H9 (cell line): ENCODE results near the gene XKRX. TPM values are rescaled to one million over a fixed set of nuclear protein-coding genes. Genes with fewer than 3 reads are reported as not detected.

Experiments used
- DNase-seq: peaks from one replicate; pipeline ENCODE4 v3.0.0-alpha.2; 2017
- H2AFZ ChIP-seq: one replicate; pipeline ENCODE4 v1.6.1; 2013; ENCODE audit warnings: mild to moderate bottlenecking, low read length, control low read depth, moderate library complexity
- H2AK5ac ChIP-seq: 2 replicates; pipeline ENCODE4 v1.6.1; 2013; ENCODE audit warnings: low read length, control low read depth, mixed read lengths; ENCODE audit not compliant: insufficient read length
- H2BK120ac ChIP-seq: one replicate; pipeline ENCODE4 v1.6.1; 2013; ENCODE audit warnings: low read depth, mild to moderate bottlenecking, low read length, control low read depth, inconsistent platforms; ENCODE audit not compliant: poor library complexity, severe bottlenecking
- H2BK12ac ChIP-seq: 2 replicates; pipeline ENCODE4 v1.6.1; 2013; ENCODE audit warnings: low read length, control low read depth, mixed read lengths, low read depth; ENCODE audit not compliant: insufficient read length
- H2BK15ac ChIP-seq: 2 replicates; pipeline ENCODE4 v1.6.1; 2013; ENCODE audit warnings: low read depth, low read length, control low read depth
- H2BK20ac ChIP-seq: one replicate; pipeline ENCODE4 v1.6.1; 2013; ENCODE audit warnings: low read depth, mild to moderate bottlenecking, low read length, control low read depth, inconsistent platforms; ENCODE audit not compliant: poor library complexity, severe bottlenecking
- H2BK5ac ChIP-seq: 2 replicates; pipeline ENCODE4 v1.6.1; 2013; ENCODE audit warnings: low read length, control low read depth, mixed read lengths; ENCODE audit not compliant: insufficient read length
- H3K14ac ChIP-seq: 2 replicates; pipeline ENCODE4 v1.6.1; 2013; ENCODE audit warnings: low read length, control low read depth; ENCODE audit not compliant: insufficient read depth
- H3K18ac ChIP-seq: 2 replicates; pipeline ENCODE4 v1.6.1; 2013; ENCODE audit warnings: low read depth, mild to moderate bottlenecking, mixed read lengths, low read length, control low read depth; ENCODE audit not compliant: insufficient read length
- H3K23ac ChIP-seq: 2 replicates; pipeline ENCODE4 v1.6.1; 2013; ENCODE audit warnings: low read length, control low read depth, mixed read lengths, low read depth; ENCODE audit not compliant: insufficient read length
- H3K23me2 ChIP-seq: 2 replicates; pipeline ENCODE4 v1.6.1; 2013; ENCODE audit warnings: low read depth, mild to moderate bottlenecking, mixed read lengths, low read length, control low read depth; ENCODE audit not compliant: insufficient read length, poor library complexity, severe bottlenecking
- H3K27ac ChIP-seq: 2 replicates; pipeline ENCODE4 v1.5.1; 2013; ENCODE audit warnings: low read length, control low read depth, mixed read lengths, low read depth; ENCODE audit not compliant: insufficient read length
- H3K27me3 ChIP-seq: 2 replicates; pipeline ENCODE4 v1.6.1; 2013; ENCODE audit warnings: low read length, control low read depth, inconsistent platforms; ENCODE audit not compliant: insufficient read depth
- H3K4ac ChIP-seq: 2 replicates; pipeline ENCODE4 v1.6.1; 2013; ENCODE audit warnings: low read depth, mild to moderate bottlenecking, control low read depth, inconsistent platforms, low read length, moderate library complexity
- H3K4me1 ChIP-seq: 2 replicates; pipeline ENCODE4 v1.6.1; 2013; ENCODE audit warnings: low read length, control low read depth, inconsistent platforms; ENCODE audit not compliant: insufficient read depth
- H3K4me2 ChIP-seq: 2 replicates; pipeline ENCODE4 v1.6.1; 2013; ENCODE audit warnings: low read length, control low read depth, mixed read lengths; ENCODE audit not compliant: insufficient read length, insufficient read depth
- H3K56ac ChIP-seq: 2 replicates; pipeline ENCODE4 v1.6.1; 2013; ENCODE audit warnings: low read depth, mild to moderate bottlenecking, mixed read lengths, low read length, control low read depth; ENCODE audit not compliant: insufficient read length
- H3K79me1 ChIP-seq: 2 replicates; pipeline ENCODE4 v1.6.1; 2013; ENCODE audit warnings: low read depth, mild to moderate bottlenecking, moderate library complexity, low read length, control low read depth, inconsistent platforms; ENCODE audit not compliant: insufficient read depth, poor library complexity, severe bottlenecking
- H3K79me2 ChIP-seq: 2 replicates; pipeline ENCODE4 v1.6.1; 2013; ENCODE audit warnings: low read length, control low read depth, inconsistent platforms; ENCODE audit not compliant: insufficient read depth
- H3K9ac ChIP-seq: 2 replicates; pipeline ENCODE4 v1.6.1; 2013; ENCODE audit warnings: low read length, control low read depth, mixed read lengths; ENCODE audit not compliant: insufficient read length; ENCODE audit errors: extremely low read depth
- H3K9me3 ChIP-seq: one replicate; pipeline ENCODE4 v1.6.1; 2013; ENCODE audit warnings: low read depth, low read length, inconsistent platforms; ENCODE audit not compliant: control insufficient read depth
- H3T11ph ChIP-seq: one replicate; pipeline ENCODE4 v1.6.1; 2013; ENCODE audit warnings: mild to moderate bottlenecking, low read length, control low read depth, inconsistent platforms
- H4K20me1 ChIP-seq: one replicate; pipeline ENCODE4 v1.6.1; 2013; ENCODE audit not compliant: control insufficient read depth, insufficient read length, insufficient read depth
- H4K5ac ChIP-seq: 2 replicates; pipeline ENCODE4 v1.6.1; 2013; ENCODE audit warnings: low read depth, mild to moderate bottlenecking, mixed read lengths, low read length, control low read depth; ENCODE audit not compliant: insufficient read length
- H4K8ac ChIP-seq: replicated peaks from 2 replicates; pipeline ENCODE4 v1.6.1; 2013; ENCODE audit warnings: low read length, control low read depth, mixed read lengths, low read depth; ENCODE audit not compliant: insufficient read length
- H4K91ac ChIP-seq: 2 replicates; pipeline ENCODE4 v1.6.1; 2013; ENCODE audit warnings: low read depth, mild to moderate bottlenecking, moderate library complexity, mixed read lengths, low read length, control low read depth; ENCODE audit not compliant: insufficient read length
- H3K27ac Mint-ChIP-seq, 3 experiments: 2 replicates in 2 of 3; 3 replicates in 1 of 3; pipeline ENCODE4 v1.8.0; 2020 to 2021; ENCODE audit warnings: mixed read lengths in 3 of 3, mild to moderate bottlenecking in 1 of 3, moderate library complexity in 1 of 3
- H3K27me3 Mint-ChIP-seq: 2 replicates; pipeline ENCODE4 v1.8.0; 2021; ENCODE audit warnings: low read depth, mild to moderate bottlenecking, moderate library complexity, mixed read lengths
- H3K36me3 Mint-ChIP-seq, 3 experiments: 2 replicates in 2 of 3; 3 replicates in 1 of 3; pipeline ENCODE4 v1.8.0; 2020 to 2021; ENCODE audit warnings: low read depth in 3 of 3, mixed read lengths in 3 of 3; ENCODE audit not compliant: insufficient read depth in 1 of 3
- H3K4me1 Mint-ChIP-seq, 2 experiments: 2 replicates each; pipeline ENCODE4 v1.8.0; 2020; ENCODE audit warnings: mixed read lengths in 2 of 2
- H3K4me3 Mint-ChIP-seq, 2 experiments: 2 replicates in 1 of 2; 3 replicates in 1 of 2; pipeline ENCODE4 v1.8.0; 2020 to 2021; ENCODE audit warnings: mild to moderate bottlenecking in 2 of 2, mixed read lengths in 2 of 2, moderate library complexity in 1 of 2
- H3K9me3 Mint-ChIP-seq, 2 experiments: 2 replicates in 1 of 2; 3 replicates in 1 of 2; pipeline ENCODE4 v1.8.0; 2020; ENCODE audit warnings: mild to moderate bottlenecking in 2 of 2, mixed read lengths in 2 of 2, moderate library complexity in 1 of 2
- CTCF ChIP-seq: fragments of 200-600 bp; sonication (generic); conservative IDR thresholded peaks from 3 replicates; pipeline ENCODE4 v1.8.0; 2021; ENCODE audit warnings: antibody characterized with exemption, mild to moderate bottlenecking
- WGBS: extraction: QIAGEN DNeasy Blood & Tissue Kit; methylation state at CpG from one replicate; pipeline ENCODE4 v1.1.7; 2013; ENCODE audit warnings: missing lambda C conversion rate, low lambda C conversion rate, mixed read lengths; ENCODE audit not compliant: insufficient read length; ENCODE audit errors: extremely low coverage; 5-methylcytosine and 5-hydroxymethylcytosine counted together
- total RNA-seq: library from RNA; stranded (reverse); gene quantifications from 2 replicates; pipeline ENCODE4 v1.2.1, GENCODE V29; 2021

The XKRX gene
- total RNA-seq, 1 experiment from 2014 or later: 0.44 TPM

GRCh38 chrX:100976211-100976610, 47.5 kb upstream of the XKRX start:
- Histone ChIP-seq H2AK5ac (no peak overlapping the region), H3K23me2 (no peaks in the 10 kb centered on the region), H2BK5ac (no peak overlapping the region), H3K23ac (no peak overlapping the region), H2BK15ac (no peak overlapping the region), H3K79me2 (no peaks in the 10 kb centered on the region), H3T11ph (no peak overlapping the region), H4K5ac (no peak overlapping the region), H3K9me3 (peaks cover 33% of the 10 kb centered on the region), H3K14ac (no peak overlapping the region), H3K79me1 (no peaks in the 10 kb centered on the region), H4K20me1 (no peaks in the 10 kb centered on the region), H3K4me1 (no peaks in the 10 kb centered on the region), H3K4ac (no peak overlapping the region), H3K27me3 (no peaks in the 10 kb centered on the region), H2AFZ (no peak overlapping the region), H3K18ac (no peak overlapping the region), H2BK120ac (no peak overlapping the region), H4K8ac (no peak overlapping the region), H3K56ac (no peak overlapping the region), H3K9ac (no peak overlapping the region), H4K91ac (no peak overlapping the region), H2BK12ac (no peak overlapping the region), H2BK20ac (no peak overlapping the region), H3K4me2 (no peak overlapping the region), H3K27ac (no peak overlapping the region)
- peaks cover 64 to 65% of the 10 kb centered on the region in 2 experiments for H3K9me3 Mint-ChIP-seq
- no CpG with 5 or more reads among the region's 1 CpG for WGBS
- H3K36me3 Mint-ChIP-seq: peaks cover 3 to 8% (median 3%) of the 10 kb centered on the region in 3 experiments; a peak in 5 of 7 replicates
- no peak for DNase-seq
- no peaks in the 10 kb centered on the region; the same call in none of the 2 replicates for H3K27me3 Mint-ChIP-seq
- H3K27ac Mint-ChIP-seq: no peak overlapping the region
- H3K4me3 Mint-ChIP-seq: no peak overlapping the region
- no peak for TF ChIP-seq CTCF
- no peaks in the 10 kb centered on the region for H3K4me1 Mint-ChIP-seq
